Measurements from ENCODE around the gene SNAPC2. TPM values are rescaled to one million over a fixed set of nuclear protein-coding genes. Genes with fewer than 3 reads are reported as not detected.

The SNAPC2 gene
- total and polyA plus RNA-seq, 2 of the 13 experiments (the other 11 are each of a cell fraction or from before 2014, with no cell fraction given) = 10.2 to 12.7 TPM

DNA sequence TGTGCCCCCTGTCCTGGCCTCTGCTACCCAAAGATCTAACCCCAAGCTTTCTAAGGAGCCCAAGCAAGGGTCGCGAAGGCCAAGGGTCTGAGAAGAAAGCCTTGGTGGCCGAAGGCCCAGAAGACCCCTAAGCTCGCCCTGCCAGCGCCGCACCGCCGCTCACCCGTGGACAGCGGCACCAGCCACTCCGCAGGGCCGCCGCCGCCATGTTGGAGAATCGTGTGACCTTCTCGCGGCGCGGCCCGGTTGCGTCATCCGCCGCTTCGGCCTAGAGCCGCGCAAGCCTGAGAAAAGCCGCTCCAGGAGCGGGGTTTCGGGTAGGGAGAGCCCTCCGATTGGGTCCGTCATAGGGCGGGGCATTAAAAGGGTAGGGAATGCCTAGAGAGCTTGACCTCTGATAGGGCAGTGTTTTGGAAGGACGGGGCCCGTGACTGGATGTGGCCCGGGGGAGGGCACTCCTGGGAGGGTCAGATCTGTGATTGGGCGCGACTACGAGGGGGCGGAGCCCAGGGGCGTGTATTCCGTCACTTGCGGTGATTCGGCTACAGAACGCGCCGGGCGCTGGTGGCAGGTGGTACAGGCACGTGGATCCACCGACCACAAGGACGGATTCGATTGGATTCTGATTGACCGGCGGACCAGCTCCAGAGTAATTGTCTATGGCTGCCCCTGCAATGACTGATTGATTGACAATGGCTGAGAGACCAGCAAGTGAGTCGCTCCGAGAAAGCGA lies 23.5 kb downstream of the SNAPC2 start, which contains the start of gene TIMM44 (continued):
- TF ChIP-seq, protein P1, sequence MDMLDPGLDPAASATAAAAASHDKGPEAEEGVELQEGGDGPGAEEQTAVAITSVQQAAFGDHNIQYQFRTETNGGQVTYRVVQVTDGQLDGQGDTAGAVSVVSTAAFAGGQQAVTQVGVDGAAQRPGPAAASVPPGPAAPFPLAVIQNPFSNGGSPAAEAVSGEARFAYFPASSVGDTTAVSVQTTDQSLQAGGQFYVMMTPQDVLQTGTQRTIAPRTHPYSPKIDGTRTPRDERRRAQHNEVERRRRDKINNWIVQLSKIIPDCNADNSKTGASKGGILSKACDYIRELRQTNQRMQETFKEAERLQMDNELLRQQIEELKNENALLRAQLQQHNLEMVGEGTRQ (IDR thresholded peaks at IDR 0.05; ENCODE audit: low read depth, low read length) = peak; percentile 40; the same call in 1 of the 2 replicates
- TF ChIP-seq, protein P1 (CRISPR knock-in tag; IDR thresholded peaks at IDR 0.05; ENCODE audit: borderline replicate concordance) = peak; percentile 75
- 0 out of 2 replicates have a peak, but pooled peaks have one; percentile 51 for TF ChIP-seq ZNF543 (CRISPR knock-in tag; IDR thresholded peaks at IDR 0.05)
- TF ChIP-seq, protein P2, sequence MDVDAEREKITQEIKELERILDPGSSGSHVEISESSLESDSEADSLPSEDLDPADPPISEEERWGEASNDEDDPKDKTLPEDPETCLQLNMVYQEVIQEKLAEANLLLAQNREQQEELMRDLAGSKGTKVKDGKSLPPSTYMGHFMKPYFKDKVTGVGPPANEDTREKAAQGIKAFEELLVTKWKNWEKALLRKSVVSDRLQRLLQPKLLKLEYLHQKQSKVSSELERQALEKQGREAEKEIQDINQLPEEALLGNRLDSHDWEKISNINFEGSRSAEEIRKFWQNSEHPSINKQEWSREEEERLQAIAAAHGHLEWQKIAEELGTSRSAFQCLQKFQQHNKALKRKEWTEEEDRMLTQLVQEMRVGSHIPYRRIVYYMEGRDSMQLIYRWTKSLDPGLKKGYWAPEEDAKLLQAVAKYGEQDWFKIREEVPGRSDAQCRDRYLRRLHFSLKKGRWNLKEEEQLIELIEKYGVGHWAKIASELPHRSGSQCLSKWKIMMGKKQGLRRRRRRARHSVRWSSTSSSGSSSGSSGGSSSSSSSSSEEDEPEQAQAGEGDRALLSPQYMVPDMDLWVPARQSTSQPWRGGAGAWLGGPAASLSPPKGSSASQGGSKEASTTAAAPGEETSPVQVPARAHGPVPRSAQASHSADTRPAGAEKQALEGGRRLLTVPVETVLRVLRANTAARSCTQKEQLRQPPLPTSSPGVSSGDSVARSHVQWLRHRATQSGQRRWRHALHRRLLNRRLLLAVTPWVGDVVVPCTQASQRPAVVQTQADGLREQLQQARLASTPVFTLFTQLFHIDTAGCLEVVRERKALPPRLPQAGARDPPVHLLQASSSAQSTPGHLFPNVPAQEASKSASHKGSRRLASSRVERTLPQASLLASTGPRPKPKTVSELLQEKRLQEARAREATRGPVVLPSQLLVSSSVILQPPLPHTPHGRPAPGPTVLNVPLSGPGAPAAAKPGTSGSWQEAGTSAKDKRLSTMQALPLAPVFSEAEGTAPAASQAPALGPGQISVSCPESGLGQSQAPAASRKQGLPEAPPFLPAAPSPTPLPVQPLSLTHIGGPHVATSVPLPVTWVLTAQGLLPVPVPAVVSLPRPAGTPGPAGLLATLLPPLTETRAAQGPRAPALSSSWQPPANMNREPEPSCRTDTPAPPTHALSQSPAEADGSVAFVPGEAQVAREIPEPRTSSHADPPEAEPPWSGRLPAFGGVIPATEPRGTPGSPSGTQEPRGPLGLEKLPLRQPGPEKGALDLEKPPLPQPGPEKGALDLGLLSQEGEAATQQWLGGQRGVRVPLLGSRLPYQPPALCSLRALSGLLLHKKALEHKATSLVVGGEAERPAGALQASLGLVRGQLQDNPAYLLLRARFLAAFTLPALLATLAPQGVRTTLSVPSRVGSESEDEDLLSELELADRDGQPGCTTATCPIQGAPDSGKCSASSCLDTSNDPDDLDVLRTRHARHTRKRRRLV (CRISPR knock-in tag; IDR thresholded peaks at IDR 0.05) = peak; percentile 89
- 0 out of 2 replicates have a peak, but pooled peaks have one; percentile 31 for TF ChIP-seq ZNF343 (CRISPR knock-in tag; IDR thresholded peaks at IDR 0.05)
- TF ChIP-seq, protein P3, sequence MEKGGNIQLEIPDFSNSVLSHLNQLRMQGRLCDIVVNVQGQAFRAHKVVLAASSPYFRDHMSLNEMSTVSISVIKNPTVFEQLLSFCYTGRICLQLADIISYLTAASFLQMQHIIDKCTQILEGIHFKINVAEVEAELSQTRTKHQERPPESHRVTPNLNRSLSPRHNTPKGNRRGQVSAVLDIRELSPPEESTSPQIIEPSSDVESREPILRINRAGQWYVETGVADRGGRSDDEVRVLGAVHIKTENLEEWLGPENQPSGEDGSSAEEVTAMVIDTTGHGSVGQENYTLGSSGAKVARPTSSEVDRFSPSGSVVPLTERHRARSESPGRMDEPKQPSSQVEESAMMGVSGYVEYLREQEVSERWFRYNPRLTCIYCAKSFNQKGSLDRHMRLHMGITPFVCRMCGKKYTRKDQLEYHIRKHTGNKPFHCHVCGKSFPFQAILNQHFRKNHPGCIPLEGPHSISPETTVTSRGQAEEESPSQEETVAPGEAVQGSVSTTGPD (CRISPR knock-in tag; IDR thresholded peaks at IDR 0.05) = peak; percentile 63; the same call in 1 of the 2 replicates
- TF ChIP-seq NR2C2 (CRISPR knock-in tag; IDR thresholded peaks at IDR 0.05; ENCODE audit: borderline replicate concordance) = peak; percentile 83
- TF ChIP-seq ZNF772 (CRISPR knock-in tag; IDR thresholded peaks at IDR 0.05) = peak; percentile 87; the same call in 1 of the 2 replicates
- peak; percentile 50; the same call in 1 of the 2 replicates for TF ChIP-seq ZNF121 (CRISPR knock-in tag; IDR thresholded peaks at IDR 0.05)
- no peak for TF ChIP-seq ZFP36L2 (CRISPR knock-in tag; IDR thresholded peaks at IDR 0.05)
- 0 out of 2 replicates have a peak, but pooled peaks have one; percentile 63 for TF ChIP-seq ZNF776 (CRISPR knock-in tag; IDR thresholded peaks at IDR 0.05)
- peak; percentile 66; the same call in 1 of the 2 replicates for TF ChIP-seq ZNF563 (CRISPR knock-in tag; IDR thresholded peaks at IDR 0.05)
- TF ChIP-seq RNF2 (conservative IDR thresholded peaks at IDR 0.05; ENCODE audit: low read depth) = peak; percentile 86
- TF ChIP-seq, protein P4, sequence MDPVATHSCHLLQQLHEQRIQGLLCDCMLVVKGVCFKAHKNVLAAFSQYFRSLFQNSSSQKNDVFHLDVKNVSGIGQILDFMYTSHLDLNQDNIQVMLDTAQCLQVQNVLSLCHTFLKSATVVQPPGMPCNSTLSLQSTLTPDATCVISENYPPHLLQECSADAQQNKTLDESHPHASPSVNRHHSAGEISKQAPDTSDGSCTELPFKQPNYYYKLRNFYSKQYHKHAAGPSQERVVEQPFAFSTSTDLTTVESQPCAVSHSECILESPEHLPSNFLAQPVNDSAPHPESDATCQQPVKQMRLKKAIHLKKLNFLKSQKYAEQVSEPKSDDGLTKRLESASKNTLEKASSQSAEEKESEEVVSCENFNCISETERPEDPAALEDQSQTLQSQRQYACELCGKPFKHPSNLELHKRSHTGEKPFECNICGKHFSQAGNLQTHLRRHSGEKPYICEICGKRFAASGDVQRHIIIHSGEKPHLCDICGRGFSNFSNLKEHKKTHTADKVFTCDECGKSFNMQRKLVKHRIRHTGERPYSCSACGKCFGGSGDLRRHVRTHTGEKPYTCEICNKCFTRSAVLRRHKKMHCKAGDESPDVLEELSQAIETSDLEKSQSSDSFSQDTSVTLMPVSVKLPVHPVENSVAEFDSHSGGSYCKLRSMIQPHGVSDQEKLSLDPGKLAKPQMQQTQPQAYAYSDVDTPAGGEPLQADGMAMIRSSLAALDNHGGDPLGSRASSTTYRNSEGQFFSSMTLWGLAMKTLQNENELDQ (CRISPR knock-in tag; IDR thresholded peaks at IDR 0.05; ENCODE audit: borderline replicate concordance) = no peak
- TF ChIP-seq ZNF230 (CRISPR knock-in tag; IDR thresholded peaks at IDR 0.05) = peak; percentile 83; the same call in 1 of the 2 replicates
- TF ChIP-seq NAIF1 (CRISPR knock-in tag; IDR thresholded peaks at IDR 0.05; ENCODE audit: borderline replicate concordance) = peak; percentile 96
- TF ChIP-seq CBFB (CRISPR knock-in tag; IDR thresholded peaks at IDR 0.05) = peak; percentile 30; the same call in 1 of the 2 replicates
- TF ChIP-seq KDM3A (CRISPR knock-in tag; IDR thresholded peaks at IDR 0.05; ENCODE audit: low read depth) = peak; percentile 85
